HepG2 (cell line): Measurements from ENCODE around the gene TPRKB. TPM values are rescaled to one million over a fixed set of nuclear protein-coding genes. Genes with fewer than 3 reads are reported as not detected.

Source experiments
- BCL6 ChIP-seq: IDR thresholded peaks from 2 replicates; pipeline ENCODE4 v1.6.1; 2016; ENCODE audit warnings: missing genetic modification reagents, missing compliant biosample characterization
- JUND ChIP-seq: sonication (generic); formaldehyde crosslinking; IDR thresholded peaks from 2 replicates; pipeline ENCODE4 v1.8.0; 2022; ENCODE audit warnings: mild to moderate bottlenecking, missing genetic modification reagents
- KLF6 ChIP-seq: IDR thresholded peaks from 2 replicates; pipeline ENCODE4 v1.8.0; 2016; ENCODE audit warnings: missing biosample characterization, missing genetic modification reagents
- KLF9 ChIP-seq: IDR thresholded peaks from 2 replicates; pipeline ENCODE4 v1.6.1; 2016; ENCODE audit warnings: low read depth
- NONO ChIP-seq, 2 experiments: fragments of 450-650 bp in 1 of 2; sonication (generic) in 1 of 2; formaldehyde crosslinking in 1 of 2; IDR thresholded peaks in 1 of 2; conservative IDR thresholded peaks in 1 of 2; 2 replicates each; pipeline versions ENCODE4 v1.6.1 to v1.8.0; 2017 to 2022; ENCODE audit warnings: mild to moderate bottlenecking in 1 of 2, missing genetic modification reagents in 1 of 2, moderate library complexity in 1 of 2
- PBX2 ChIP-seq: IDR thresholded peaks from 2 replicates; pipeline ENCODE4 v1.6.1; 2016; ENCODE audit warnings: control low read depth
- PRMT3 ChIP-seq: sonication (generic); formaldehyde crosslinking; IDR thresholded peaks from 2 replicates; pipeline ENCODE4 v1.8.1; 2022; ENCODE audit warnings: low read depth, mild to moderate bottlenecking, moderate library complexity, missing genetic modification reagents, borderline replicate concordance
- RFXAP ChIP-seq: sonication (generic); formaldehyde crosslinking; IDR thresholded peaks from 2 replicates; pipeline ENCODE4 v1.4.0; 2020; ENCODE audit warnings: missing genetic modification reagents, borderline replicate concordance
- SOX6 ChIP-seq, 2 experiments: fragments of 450-650 bp in 1 of 2; sonication (generic) in 1 of 2; formaldehyde crosslinking in 1 of 2; IDR thresholded peaks; 2 replicates each; pipeline versions ENCODE4 v1.4.0 to v1.6.1; 2017 to 2020; ENCODE audit warnings: antibody characterized with exemption in 1 of 2, mild to moderate bottlenecking in 1 of 2, missing genetic modification reagents in 1 of 2
- TFAP4 ChIP-seq: sonication (generic); IDR thresholded peaks from 2 replicates; pipeline ENCODE4 v1.6.1; 2016; ENCODE audit warnings: low read depth, borderline replicate concordance
- ZNF362 ChIP-seq: sonication (generic); formaldehyde crosslinking; IDR thresholded peaks from 2 replicates; pipeline ENCODE4 v1.4.0; 2020; ENCODE audit warnings: missing genetic modification reagents, mild to moderate bottlenecking, borderline replicate concordance
- ZNF546 ChIP-seq: sonication (generic); formaldehyde crosslinking; conservative IDR thresholded peaks from 2 replicates; pipeline ENCODE4 v1.8.1; 2023; ENCODE audit warnings: mild to moderate bottlenecking, missing genetic modification reagents
- ZNF644 ChIP-seq: IDR thresholded peaks from 2 replicates; pipeline ENCODE4 v1.6.1; 2016; ENCODE audit warnings: low read depth
- ZNF687 ChIP-seq: sonication (generic); formaldehyde crosslinking; IDR thresholded peaks from 2 replicates; pipeline ENCODE4 v1.5.1; 2020; ENCODE audit warnings: mild to moderate bottlenecking, missing genetic modification reagents, moderate library complexity
- ZNF784 ChIP-seq: sonication (generic); formaldehyde crosslinking; IDR thresholded peaks from 2 replicates; pipeline ENCODE4 v1.5.1; 2020; ENCODE audit warnings: missing genetic modification reagents, mild to moderate bottlenecking, borderline replicate concordance
- polyA plus RNA-seq, 8 experiments: library from polyadenylated mRNA; depleted of rRNA in 3 of 8; stranded (reverse) in 7 of 8; unstranded in 1 of 8; fragments of >200 nt; fragmentation: Illumina TruSeq in 4 of 8; extraction: Trizol in 4 of 8; gene quantifications; 2 replicates each; pipeline versions ENCODE4 v1.2.1 to v1.2.3, GENCODE V29; 2011 to 2016; ENCODE audit warnings: low read depth in 4 of 8, missing spikeins in 1 of 8, mixed read lengths in 1 of 8; ENCODE audit not compliant: insufficient read depth in 1 of 8
- total RNA-seq, 5 experiments: library from RNA; depleted of rRNA; stranded (reverse); fragments of >200 nt; fragmentation: Illumina TruSeq; extraction: Trizol; gene quantifications; 2 replicates each; pipeline ENCODE4 v1.2.3, GENCODE V29; 2016; ENCODE audit warnings: low read depth in 1 of 5

Gene TPRKB
- total and polyA plus RNA-seq, 2 of the 13 experiments (the other 11 are each of a cell fraction or from before 2014, with no cell fraction given): 32.0 to 58.0 TPM

- TF ChIP-seq ZNF687 (peak; percentile 39), ZNF362 (CRISPR knock-in tag) (no peak), NONO (IDR thresholded peaks at IDR 0.05) (no peak), NONO (CRISPR knock-in tag; conservative IDR thresholded peaks at IDR 0.05) (0 out of 2 replicates have a peak, but pooled peaks have one; percentile 33), ZNF546 (no peak), ZNF784 (CRISPR knock-in tag) (peak; percentile 58; the same call in 1 of the 2 replicates), KLF6 (CRISPR knock-in tag) (0 out of 2 replicates have a peak, but pooled peaks have one; percentile 44), SOX6 (IDR thresholded peaks at IDR 0.05) (no peak), SOX6 (CRISPR knock-in tag; IDR thresholded peaks at IDR 0.05) (no peak), RFXAP (CRISPR knock-in tag) (0 out of 2 replicates have a peak, but pooled peaks have one; percentile 21), KLF9 (CRISPR knock-in tag) (no peak), PRMT3 (CRISPR knock-in tag) (no peak), PBX2 (CRISPR knock-in tag) (no peak), JUND (CRISPR knock-in tag) (no peak), TFAP4 (0 out of 2 replicates have a peak, but pooled peaks have one; percentile 12), ZNF644 (CRISPR knock-in tag) (peak; percentile 15; the same call in 1 of the 2 replicates), BCL6 (CRISPR knock-in tag) (peak; percentile 56; the same call in 1 of the 2 replicates)
Observed at GRCh38 chr2:73701968-73702665, 35.0 kb downstream of the TPRKB start (continued).
